OCI-LY7 (cell line): ENCODE results near the gene STX18. TPM values are rescaled to one million over a fixed set of nuclear protein-coding genes. Genes with fewer than 3 reads are reported as not detected.

Experiments used
- BruUV-seq: library from RNA; stranded (reverse); fragments of 400-500 nt; replicated peaks from 2 replicates; lab custom pipeline; 2021; lab: Mats Ljungman, UMichigan
- CTCF ChIA-PET: fragments of 300-600 bp; sonication (Branson Sonifier 250); formaldehyde crosslinking; loops from one replicate; lab custom pipeline; 2022; ENCODE audit warnings: antibody characterized with exemption; ENCODE audit not compliant: unreplicated experiment; lab: Charles Lee
- POLR2A ChIA-PET: fragments of 300-600 bp; sonication (Branson Sonifier 250); formaldehyde crosslinking; loops from one replicate; lab custom pipeline; 2022; ENCODE audit warnings: antibody characterized with exemption; lab: Charles Lee
- DNase-seq: peaks from one replicate; pipeline ENCODE4 v3.0.0-alpha.2; 2015; ENCODE audit warnings: low spot score
- H2AFZ ChIP-seq: fragments of 200-600 bp; sonication (generic), shearing (Covaris generic); 2 replicates; pipeline ENCODE4 v1.6.1; 2014; ENCODE audit warnings: mild to moderate bottlenecking, antibody characterized with exemption, low read length, moderate library complexity
- H3K27ac ChIP-seq: fragments of 200-600 bp; sonication (generic); 2 replicates; pipeline ENCODE4 v1.5.1; 2014; ENCODE audit warnings: mixed run types, low read depth, mild to moderate bottlenecking, moderate library complexity, low read length, inconsistent platforms; ENCODE audit not compliant: poor library complexity, severe bottlenecking
- H3K36me3 ChIP-seq: fragments of 200-600 bp; sonication (generic); 2 replicates; pipeline ENCODE4 v1.6.1; 2014; ENCODE audit warnings: mild to moderate bottlenecking, antibody characterized with exemption, low read length, moderate library complexity, mixed read lengths; ENCODE audit not compliant: insufficient read depth
- H3K4me1 ChIP-seq: fragments of 200-600 bp; sonication (generic); 2 replicates; pipeline ENCODE4 v1.5.1; 2014; ENCODE audit warnings: mild to moderate bottlenecking, low read length; ENCODE audit not compliant: insufficient read depth, poor library complexity, severe bottlenecking
- H3K4me2 ChIP-seq: fragments of 200-600 bp; sonication (generic); 2 replicates; pipeline ENCODE4 v1.6.1; 2014; ENCODE audit warnings: mild to moderate bottlenecking, low read length
- H3K4me3 ChIP-seq: fragments of 200-600 bp; sonication (generic); 2 replicates; pipeline ENCODE4 v1.5.1; 2014; ENCODE audit warnings: mild to moderate bottlenecking, low read depth, low read length; ENCODE audit not compliant: poor library complexity, severe bottlenecking
- H3K79me2 ChIP-seq: fragments of 200-600 bp; sonication (generic); 2 replicates; pipeline ENCODE4 v1.6.1; 2016; ENCODE audit warnings: low read depth, mild to moderate bottlenecking, low read length, moderate library complexity, mixed read lengths; ENCODE audit not compliant: insufficient read depth
- H3K9me2 ChIP-seq: fragments of 200-600 bp; sonication (generic); 2 replicates; pipeline ENCODE4 v1.6.1; 2016; ENCODE audit warnings: mild to moderate bottlenecking, low read length, mixed read lengths; ENCODE audit not compliant: insufficient read depth
- H3K9me3 ChIP-seq: fragments of 200-600 bp; sonication (generic); 2 replicates; pipeline ENCODE4 v1.6.1; 2014; ENCODE audit warnings: mild to moderate bottlenecking, mixed run types, low read length, mixed read lengths
- H4K20me1 ChIP-seq: fragments of 200-600 bp; sonication (generic); 2 replicates; pipeline ENCODE4 v1.6.1; 2014; ENCODE audit warnings: mild to moderate bottlenecking, antibody characterized with exemption, low read length, moderate library complexity, mixed read lengths; ENCODE audit not compliant: insufficient read depth
- CTCF ChIP-seq: fragments of 200-600 bp; sonication (generic); conservative IDR thresholded peaks from 2 replicates; pipeline ENCODE4 v1.5.1; 2014; ENCODE audit warnings: mild to moderate bottlenecking, antibody characterized with exemption, low read length, moderate library complexity, mixed read lengths
- EZH2phosphoT487 ChIP-seq: fragments of 200-600 bp; sonication (generic); IDR thresholded peaks from 2 replicates; pipeline ENCODE4 v1.6.1; 2018; ENCODE audit warnings: low read depth, borderline replicate concordance, mild to moderate bottlenecking, mixed run types, antibody characterized with exemption, low read length, moderate library complexity, mixed read lengths
- intact Hi-C: fragments of 100-400 bp; cut with micrococcal nuclease; formaldehyde crosslinking; loops from one replicate; pipeline ENCODE4 v1.10.0; 2022; ENCODE audit not compliant: unreplicated experiment
- total RNA-seq, 2 experiments: library from RNA; depleted of rRNA in 1 of 2; stranded (reverse); fragments of >200 nt in 1 of 2; shearing (Covaris generic) in 1 of 2; gene quantifications; 2 replicates each; pipeline ENCODE4 v1.2.3, GENCODE V29; 2014 to 2022

Gene STX18
- total RNA-seq, 2 experiments from 2014 or later = 30.6 to 35.2 TPM

GRCh38 chr4:4491396-4491893, 50.4 kb downstream of the STX18 start:
- H3K79me2 ChIP-seq = peaks cover 28% of the 10 kb centered on the region; the same call in 1 of the 2 replicates
- POLR2A ChIA-PET = interaction anchor here (0.6 to 1.6 kb wide), 9 partner anchors 11 to 479 kb away, joined by 3 to 6 read pairs (median 3); no protein-coding TSS in a partner anchor
- CTCF ChIA-PET = no interaction called here
- TF ChIP-seq EZH2phosphoT487 = no peak
- TF ChIP-seq CTCF = no peak
- peak overlapping the region; percentile 61 for H3K27ac ChIP-seq
- intact Hi-C loops = loop anchor here (2.0 to 5.0 kb wide), 2 partner anchors 51 to 449 kb away; partner anchors contain the start of gene STX18
- peak overlapping the region; percentile 61 for H3K4me3 ChIP-seq
- peak overlapping the region; percentile 79; the same call in 1 of the 2 replicates for H2AFZ ChIP-seq
- H3K9me3 ChIP-seq = no peaks in the 10 kb centered on the region
- no peaks in the 10 kb centered on the region for H3K9me2 ChIP-seq
- DNase-seq = peak; percentile 55
- no TSS peak for BruUV-seq
- peaks cover 5% of the 10 kb centered on the region; the same call in 1 of the 2 replicates for H4K20me1 ChIP-seq
- peaks cover 43% of the 10 kb centered on the region for H3K4me1 ChIP-seq
- no peaks in the 10 kb centered on the region for H3K36me3 ChIP-seq
- peak overlapping the region; percentile 92 for H3K4me2 ChIP-seq

GRCh38 chr4:4490816-4491215, 51.0 kb downstream of the STX18 start:
- H3K4me3 ChIP-seq = peak overlapping the region; percentile 61
- H3K79me2 ChIP-seq = peaks cover 28% of the 10 kb centered on the region; the same call in 1 of the 2 replicates
- intact Hi-C loops = loop anchor here (2.0 to 5.0 kb wide), 2 partner anchors 51 to 450 kb away; partner anchors contain the start of gene STX18
- CTCF ChIA-PET = no interaction called here
- no peak for TF ChIP-seq EZH2phosphoT487
- no peak for TF ChIP-seq CTCF
- no peak for DNase-seq
- BruUV-seq = no TSS peak
- H4K20me1 ChIP-seq = peaks cover 5% of the 10 kb centered on the region; the same call in 1 of the 2 replicates
- POLR2A ChIA-PET = interaction anchor here (0.7 to 1.6 kb wide), 5 partner anchors 12 to 388 kb away, joined by 3 to 6 read pairs (median 3); no protein-coding TSS in a partner anchor
- no peaks in the 10 kb centered on the region for H3K36me3 ChIP-seq
- H2AFZ ChIP-seq = no peak overlapping the region
- H3K4me2 ChIP-seq = peak overlapping the region; percentile 92
- no peaks in the 10 kb centered on the region for H3K9me2 ChIP-seq
- no peaks in the 10 kb centered on the region for H3K9me3 ChIP-seq
- peaks cover 43% of the 10 kb centered on the region for H3K4me1 ChIP-seq
- H3K27ac ChIP-seq = no peak overlapping the region

GRCh38 chr4:4490041-4490440, 51.8 kb downstream of the STX18 start:
- no peaks in the 10 kb centered on the region for H3K36me3 ChIP-seq
- H3K4me1 ChIP-seq = peaks cover 43% of the 10 kb centered on the region
- H2AFZ ChIP-seq = no peak overlapping the region
- H3K4me2 ChIP-seq = peak overlapping the region; percentile 92; the same call in 1 of the 2 replicates
- DNase-seq = no peak
- POLR2A ChIA-PET = interaction anchor here (0.7 to 1.2 kb wide), 4 partner anchors 33 to 389 kb away, joined by 3 read pairs; no protein-coding TSS in a partner anchor
- peaks cover 5% of the 10 kb centered on the region; the same call in 1 of the 2 replicates for H4K20me1 ChIP-seq
- intact Hi-C loops = loop anchor here (2.0 to 5.0 kb wide), 2 partner anchors 52 to 451 kb away; partner anchors contain the start of gene STX18
- no peak for TF ChIP-seq EZH2phosphoT487
- no peak for TF ChIP-seq CTCF
- no peaks in the 10 kb centered on the region for H3K9me3 ChIP-seq
- no peak overlapping the region for H3K4me3 ChIP-seq
- H3K9me2 ChIP-seq = no peaks in the 10 kb centered on the region
- CTCF ChIA-PET = no interaction called here
- no peak overlapping the region for H3K27ac ChIP-seq
- H3K79me2 ChIP-seq = peaks cover 28% of the 10 kb centered on the region; the same call in 1 of the 2 replicates
- no TSS peak for BruUV-seq
